ENCODE data around the gene LONRF2. TPM values are rescaled to one million over a fixed set of nuclear protein-coding genes. Genes with fewer than 3 reads are reported as not detected.
A peak's percentile ranks its signal among the peaks of the same experiment; 100 is the strongest.

The LONRF2 gene
- total RNA-seq, 6 experiments from 2014 or later: not detected

GRCh38 chr2:100262555-100263320, 59.6 kb downstream of the LONRF2 start:
- DNase-seq: peak; percentile 37
- peaks cover 11% of the 10 kb centered on the region for H3K27me3 Mint-ChIP-seq (ENCODE audit: insufficient read depth)
- H3K36me3 Mint-ChIP-seq (ENCODE audit: low read depth): no peaks in the 10 kb centered on the region
- TF ChIP-seq CTCF (IDR thresholded peaks at IDR 0.05): peak; percentile 98
- peaks cover 9% of the 10 kb centered on the region for H3K4me1 Mint-ChIP-seq (ENCODE audit: low read depth)
- H3K9me3 Mint-ChIP-seq: no peaks in the 10 kb centered on the region
- H3K4me3 Mint-ChIP-seq: no peak overlapping the region
- no peak overlapping the region for H3K27ac Mint-ChIP-seq

DNA sequence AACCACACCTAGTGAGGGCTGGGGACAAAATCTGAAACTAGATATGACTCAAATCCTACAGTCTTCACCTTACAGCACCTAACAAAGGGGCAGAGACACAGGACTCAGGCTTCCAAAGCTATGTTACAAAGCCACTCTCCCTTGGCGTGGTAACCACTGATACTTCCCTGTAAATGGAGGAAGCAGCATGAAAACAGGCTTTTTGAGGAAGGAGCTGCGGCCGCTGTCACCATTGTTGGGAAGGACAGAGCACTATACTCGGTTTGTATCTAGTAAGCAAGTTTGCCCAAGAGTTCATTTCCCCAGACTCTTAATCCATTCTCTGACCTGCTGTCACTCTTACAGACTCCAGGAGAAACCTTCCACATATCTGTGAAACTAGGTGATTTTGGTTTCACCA, 60.3 kb downstream of the LONRF2 start:
- Mint-ChIP-seq H3K36me3 (ENCODE audit: low read depth) (no peaks in the 10 kb centered on the region), H3K9me3 (no peaks in the 10 kb centered on the region), H3K27ac (no peak overlapping the region), H3K4me3 (no peak overlapping the region), H3K27me3 (ENCODE audit: insufficient read depth) (peaks cover 4% of the 10 kb centered on the region), H3K4me1 (ENCODE audit: low read depth) (peaks cover 15% of the 10 kb centered on the region)
- TF ChIP-seq CTCF (IDR thresholded peaks at IDR 0.05): no peak
- no peak for DNase-seq

- H3K4me1 Mint-ChIP-seq (ENCODE audit: low read depth): peaks cover 15% of the 10 kb centered on the region
- no peaks in the 10 kb centered on the region for H3K36me3 Mint-ChIP-seq (ENCODE audit: low read depth)
- TF ChIP-seq CTCF (IDR thresholded peaks at IDR 0.05): peak; percentile 87
- peaks cover 1% of the 10 kb centered on the region for H3K27me3 Mint-ChIP-seq (ENCODE audit: insufficient read depth)
- no peak overlapping the region for H3K4me3 Mint-ChIP-seq
- H3K9me3 Mint-ChIP-seq: no peaks in the 10 kb centered on the region
- peak; percentile 71 for DNase-seq
- H3K27ac Mint-ChIP-seq: no peak overlapping the region
Measured at GRCh38 chr2:100260712-100261620, 61.3 kb downstream of the LONRF2 start.

- H3K36me3 Mint-ChIP-seq (ENCODE audit: low read depth): no peaks in the 10 kb centered on the region
- no peak for TF ChIP-seq CTCF (IDR thresholded peaks at IDR 0.05)
- H3K27me3 Mint-ChIP-seq (ENCODE audit: insufficient read depth): peaks cover 10% of the 10 kb centered on the region; the same call in 1 of the 2 replicates
- H3K27ac Mint-ChIP-seq: no peak overlapping the region
- peaks cover 15% of the 10 kb centered on the region for H3K4me1 Mint-ChIP-seq (ENCODE audit: low read depth)
- H3K4me3 Mint-ChIP-seq: no peak overlapping the region
- H3K9me3 Mint-ChIP-seq: no peaks in the 10 kb centered on the region
- no peak for DNase-seq
Measured at GRCh38 chr2:100259106-100259505, 63.2 kb downstream of the LONRF2 start.

- no peak overlapping the region for H3K27ac Mint-ChIP-seq
Measured at GRCh38 chr2:100257939-100258338, 64.4 kb downstream of the LONRF2 start.

More at GRCh38 chr2:100257939-100258338, 64.4 kb downstream of the LONRF2 start:
- peak; percentile 28 for DNase-seq
- Mint-ChIP-seq H3K9me3 (no peaks in the 10 kb centered on the region), H3K4me3 (no peak overlapping the region), H3K27me3 (ENCODE audit: insufficient read depth) (peaks cover 16% of the 10 kb centered on the region), H3K4me1 (ENCODE audit: low read depth) (peaks cover 20% of the 10 kb centered on the region), H3K36me3 (ENCODE audit: low read depth) (no peaks in the 10 kb centered on the region)
- no peak for TF ChIP-seq CTCF (IDR thresholded peaks at IDR 0.05)
